Right lobe of liver (tissue), 6 donors: ENCODE results near the gene RTP3. TPM values are rescaled to one million over a fixed set of nuclear protein-coding genes. Genes with fewer than 3 reads are reported as not detected.

Source experiments
- ATAC-seq, 4 donors: fragments of 200-7000 bp; cut with Tn5 transposase; one replicate each; pipeline ENCODE4 v1.9.1; 2020; ENCODE audit warnings: mild to moderate bottlenecking in 4 of 4, moderate library complexity in 4 of 4
- DNase-seq, 3 donors: peaks; one replicate each; pipeline ENCODE4 v3.0.0-alpha.2; 2020
- H3K27ac ChIP-seq, 3 donors: fragments of 200-600 bp; one replicate each; pipeline ENCODE4 v1.8.0; 2022
- H3K27me3 ChIP-seq, 2 donors: fragments of 200-600 bp; one replicate each; pipeline ENCODE4 v1.8.0; 2022
- H3K36me3 ChIP-seq, 4 donors: fragments of 200-600 bp; sonication (generic) in 1 of 4; one replicate each; pipeline versions ENCODE4 v1.5.1 to v1.8.0; 2017 to 2022; ENCODE audit warnings: control low read depth in 1 of 4
- H3K4me1 ChIP-seq, 4 donors: fragments of 200-600 bp; sonication (generic) in 1 of 4; one replicate each; pipeline versions ENCODE4 v1.5.1 to v1.8.0; 2017 to 2022; ENCODE audit warnings: control low read depth in 1 of 4
- H3K4me3 ChIP-seq, 3 donors: fragments of 200-600 bp; one replicate each; pipeline ENCODE4 v1.8.0; 2022
- H3K9me3 ChIP-seq, 4 donors: fragments of 200-600 bp; sonication (generic) in 1 of 4; one replicate each; pipeline versions ENCODE4 v1.5.1 to v1.8.0; 2017 to 2022; ENCODE audit warnings: control low read depth in 1 of 4
- CTCF ChIP-seq, 4 donors: fragments of 200-600 bp in 3 of 4; fragments of 450-650 bp in 1 of 4; IDR thresholded peaks; one replicate each; pipeline versions ENCODE4 v1.5.1 to v1.8.0; 2016 to 2022; ENCODE audit warnings: antibody characterized with exemption in 4 of 4, mild to moderate bottlenecking in 2 of 4
- POLR2A ChIP-seq: fragments of 450-650 bp; IDR thresholded peaks from one replicate; pipeline ENCODE4 v1.6.1; 2017; ENCODE audit warnings: antibody characterized with exemption, mild to moderate bottlenecking
- WGBS: methylation state at CpG from one replicate; pipeline ENCODE4 v1.1.6; 2018; ENCODE audit warnings: low coverage, low lambda C conversion rate; ENCODE audit not compliant: insufficient coverage; ENCODE audit errors: missing lambda C conversion rate; 5-methylcytosine and 5-hydroxymethylcytosine counted together
- intact Hi-C, 2 donors: fragments of 100-400 bp; cut with DNase I; formaldehyde crosslinking; loops; one replicate each; pipeline versions ENCODE4 v1.11.2 to v1.14.1; 2022
- total RNA-seq, 6 experiments: library from RNA; depleted of rRNA in 2 of 6; stranded (reverse); fragments of >200 nt in 2 of 6; fragmentation: NEBNext Ultra II Directional in 3 of 6; extraction: Animal tissue kit (Norgen Biotek cat#: 25700) in 3 of 6; gene quantifications; one replicate each; pipeline versions ENCODE4 v1.1.0 to v1.2.4, GENCODE V29; 2016 to 2023
- donor health status: DM: no; HTN: yes; CAD: no.
- donor health status: DM: no; HTN: no; CAD: no.
- donor health status: DM: no; HTN: no; CAD: no.
- donor health status: DM: no; HTN: yes; CAD: no.
- donor health status: DM: no; HTN: yes; CAD: no.

Gene RTP3
- total RNA-seq, 6 experiments from 2014 or later: 12.2 to 29.0 (median 20.9) TPM

GRCh38 chr3:46504789-46505188 lies 7.0 kb downstream of the RTP3 start:
- WGBS: 66% methylated on average over 5 of the region's 5 CpGs

GRCh38 chr3:46505953-46506352 lies 8.2 kb downstream of the RTP3 start:
- peaks cover 0 to 25% (median 8%) of the 10 kb centered on the region in 4 donors for H3K4me1 ChIP-seq
- 95% methylated on average over 5 of the region's 10 CpGs for WGBS
- intact Hi-C loops: no loop called here
- no peak overlapping the region for H3K4me3 ChIP-seq
- ATAC-seq: no peak
- TF ChIP-seq POLR2A: no peak
- no peak for TF ChIP-seq CTCF (IDR thresholded peaks at IDR 0.05)
- H3K27me3 ChIP-seq: no peaks in the 10 kb centered on the region
- H3K9me3 ChIP-seq: no peaks in the 10 kb centered on the region
- no peak overlapping the region for H3K27ac ChIP-seq
- H3K36me3 ChIP-seq: no peaks in the 10 kb centered on the region
- no peak for DNase-seq

More at GRCh38 chr3:46504789-46505188, 7.0 kb downstream of the RTP3 start:
- peaks cover 0 to 32% (median 8%) of the 10 kb centered on the region in 4 donors for H3K4me1 ChIP-seq
- no peaks in the 10 kb centered on the region for H3K27me3 ChIP-seq
- TF ChIP-seq CTCF (IDR thresholded peaks at IDR 0.05): no peak
- no peak for TF ChIP-seq POLR2A
- H3K9me3 ChIP-seq: no peaks in the 10 kb centered on the region
- H3K36me3 ChIP-seq: no peaks in the 10 kb centered on the region
- DNase-seq: no peak
- intact Hi-C loops: no loop called here
- no peak for ATAC-seq
- no peak overlapping the region for H3K27ac ChIP-seq
- H3K4me3 ChIP-seq: no peak overlapping the region

GRCh38 chr3:46506526-46506925 lies 8.8 kb downstream of the RTP3 start:
- 97% methylated on average over 3 of the region's 3 CpGs for WGBS
- H3K4me3 ChIP-seq: no peak overlapping the region
- no peak for TF ChIP-seq CTCF (IDR thresholded peaks at IDR 0.05)
- no peak for TF ChIP-seq POLR2A
- no peaks in the 10 kb centered on the region for H3K36me3 ChIP-seq
- no peaks in the 10 kb centered on the region for H3K9me3 ChIP-seq
- H3K27ac ChIP-seq: no peak overlapping the region
- ATAC-seq (no peak), DNase-seq (no peak)
- no peaks in the 10 kb centered on the region for H3K27me3 ChIP-seq
- H3K4me1 ChIP-seq: peaks cover 0 to 21% (median 6%) of the 10 kb centered on the region in 4 donors
- intact Hi-C loops: no loop called here

GRCh38 chr3:46508850-46509591 lies 11.2 kb downstream of the RTP3 start:
- DNase-seq (no peak), ATAC-seq (no peak)
- Histone ChIP-seq H3K27me3 (no peaks in the 10 kb centered on the region), H3K36me3 (no peaks in the 10 kb centered on the region), H3K27ac (no peak overlapping the region), H3K9me3 (no peaks in the 10 kb centered on the region), H3K4me3 (no peak overlapping the region), H3K4me1 (no peaks in the 10 kb centered on the region)
- intact Hi-C loops: no loop called here
- no peak for TF ChIP-seq CTCF (IDR thresholded peaks at IDR 0.05)
- no peak for TF ChIP-seq POLR2A
- WGBS: 92% methylated on average over 4 of the region's 4 CpGs
